RWPE1 (cell line): Measurements from ENCODE around the gene RPS14.
"Not testable (repeated sequence)": the region's sequence is repeated elsewhere in the genome, so short reads cannot be mapped to it uniquely, and the experiment has no call there.

Experiments
- CTCF ChIA-PET: fragments of 350-600 bp; sonication (Branson Sonifier 250); formaldehyde crosslinking; extraction: SDS; loops from one replicate; lab custom pipeline; 2021; lab: Yijun Ruan, JAX
- POLR2A ChIA-PET: fragments of 400-600 bp; formaldehyde crosslinking; extraction: SDS; loops from one replicate; lab custom pipeline; 2020; ENCODE audit warnings: antibody characterized with exemption; ENCODE audit not compliant: low non-redundant PET; lab: Yijun Ruan, JAX
- DNase-seq: peaks from one replicate; pipeline ENCODE4 v3.0.0; 2012; ENCODE audit warnings: low spot score
- H3K27ac ChIP-seq: fragments of 450-650 bp; 2 replicates; pipeline ENCODE4 v1.5.1; 2017
- CTCF ChIP-seq: fragments of 450-650 bp; conservative IDR thresholded peaks from 2 replicates; pipeline ENCODE4 v1.5.1; 2017; ENCODE audit warnings: low read depth, mild to moderate bottlenecking

RPS14 gene

GRCh38 chr5:150457562-150458240, 8.2 kb upstream of the RPS14 start:
- POLR2A ChIA-PET: interaction anchor here (0.5 to 0.6 kb wide), 2 partner anchors 100 to 300 kb away, joined by 3 to 4 read pairs; no protein-coding TSS in a partner anchor
- no peak for DNase-seq
- H3K27ac ChIP-seq: peak overlapping the region; percentile 64; the same call in 1 of the 2 replicates
- CTCF ChIA-PET: interaction anchor here (0.6 to 2.1 kb wide), 9 partner anchors 40 to 185 kb away, joined by 3 to 12 read pairs (median 3); no protein-coding TSS in a partner anchor
- no peak for TF ChIP-seq CTCF

- no peak for TF ChIP-seq CTCF
- DNase-seq: no peak
- CTCF ChIA-PET: interaction anchor here (0.7 to 0.9 kb wide), 3 partner anchors 55 to 105 kb away, joined by 3 to 5 read pairs (median 3); no protein-coding TSS in a partner anchor
These were observed 7.6 kb upstream of the RPS14 start for GRCh38 chr5:150457121-150457520.

GRCh38 chr5:150454492-150455229, 5.1 kb upstream of the RPS14 start:
- CTCF ChIA-PET: interaction anchor here (0.6 to 0.9 kb wide), 2 partner anchors 20 to 59 kb away, joined by 3 to 4 read pairs; no protein-coding TSS in a partner anchor
- no peak for TF ChIP-seq CTCF
- DNase-seq: no peak
- no peak overlapping the region for H3K27ac ChIP-seq
- POLR2A ChIA-PET: no interaction called here

More at GRCh38 chr5:150457121-150457520, 7.6 kb upstream of the RPS14 start:
- POLR2A ChIA-PET: no interaction called here
- peak overlapping the region; percentile 64; the same call in 1 of the 2 replicates for H3K27ac ChIP-seq

GRCh38 chr5:150454027-150454426, 4.5 kb upstream of the RPS14 start:
- POLR2A ChIA-PET, H3K27ac ChIP-seq, DNase-seq: not testable (repeated sequence)
- CTCF ChIA-PET: interaction anchor here (0.6 kb wide), 1 partner anchor 160 kb away, joined by 3 read pairs; no protein-coding TSS in a partner anchor

- H3K27ac ChIP-seq: no peak overlapping the region
- no peak for TF ChIP-seq CTCF
- DNase-seq: no peak
- ChIA-PET CTCF (no interaction called here), POLR2A (no interaction called here)
These were observed 3.4 kb upstream of the RPS14 start for GRCh38 chr5:150452914-150453313.

GRCh38 chr5:150451594-150451993, 2.1 kb upstream of the RPS14 start:
- ChIA-PET CTCF (interaction anchor here (0.6 to 0.7 kb wide), 3 partner anchors 130 to 1791 kb away, joined by 3 to 5 read pairs (median 4); no protein-coding TSS in a partner anchor), POLR2A (no interaction called here)
- no peak overlapping the region for H3K27ac ChIP-seq
- no peak for DNase-seq
- no peak for TF ChIP-seq CTCF
